Endodermal cell (in vitro differentiated cells): ENCODE data around the gene GRAPL. TPM values are rescaled to one million over a fixed set of nuclear protein-coding genes. Genes with fewer than 3 reads are reported as not detected.
"Not testable (repeated sequence)": the region's sequence is repeated elsewhere in the genome, so short reads cannot be mapped to it uniquely, and the experiment has no call there.

Source experiments
- DNase-seq: peaks from one replicate; pipeline ENCODE4 v3.0.0-alpha.2; 2017
- H3K27ac ChIP-seq: 2 replicates; pipeline ENCODE4 v1.5.1; 2013; ENCODE audit warnings: mild to moderate bottlenecking, low read depth, low read length, moderate library complexity
- H3K27me3 ChIP-seq: 2 replicates; pipeline ENCODE4 v1.6.1; 2013; ENCODE audit warnings: mild to moderate bottlenecking, low read length, moderate library complexity; ENCODE audit not compliant: insufficient read depth, control insufficient read depth, poor library complexity, severe bottlenecking
- H3K36me3 ChIP-seq: 2 replicates; pipeline ENCODE4 v1.7.0; 2013; ENCODE audit warnings: mild to moderate bottlenecking, low read length, moderate library complexity; ENCODE audit not compliant: control insufficient read depth, insufficient read depth
- H3K4me1 ChIP-seq: one replicate; pipeline ENCODE4 v1.7.0; 2013; ENCODE audit warnings: low read length; ENCODE audit not compliant: control insufficient read depth, insufficient read depth
- H3K4me3 ChIP-seq: 2 replicates; pipeline ENCODE4 v1.5.1; 2013; ENCODE audit warnings: mild to moderate bottlenecking, low read length, moderate library complexity
- H3K9ac ChIP-seq: 2 replicates; pipeline ENCODE4 v1.6.1; 2013; ENCODE audit warnings: mild to moderate bottlenecking, low read length, moderate library complexity; ENCODE audit not compliant: poor library complexity, severe bottlenecking; ENCODE audit errors: extremely low read depth
- H3K9me3 ChIP-seq: 2 replicates; pipeline ENCODE4 v1.6.1; 2013; ENCODE audit warnings: mild to moderate bottlenecking, low read length, moderate library complexity; ENCODE audit not compliant: control insufficient read depth
- H3K27ac Mint-ChIP-seq: 2 replicates; pipeline ENCODE4 v1.8.0; 2020; ENCODE audit warnings: mixed read lengths
- H3K27me3 Mint-ChIP-seq: 2 replicates; pipeline ENCODE4 v1.8.0; 2021; ENCODE audit warnings: mild to moderate bottlenecking, mixed read lengths; ENCODE audit not compliant: insufficient read depth
- H3K36me3 Mint-ChIP-seq: 2 replicates; pipeline ENCODE4 v1.8.0; 2020; ENCODE audit warnings: low read depth, mixed read lengths
- H3K4me1 Mint-ChIP-seq: 2 replicates; pipeline ENCODE4 v1.8.0; 2020; ENCODE audit warnings: mixed read lengths
- H3K4me3 Mint-ChIP-seq: 2 replicates; pipeline ENCODE4 v1.8.0; 2020; ENCODE audit warnings: mild to moderate bottlenecking, moderate library complexity, mixed read lengths
- H3K9me3 Mint-ChIP-seq: 2 replicates; pipeline ENCODE4 v1.8.0; 2020; ENCODE audit warnings: mild to moderate bottlenecking, mixed read lengths
- WGBS, 2 experiments: methylation state at CpG; one replicate each; pipeline versions ENCODE4 v1.1.5 to v1.1.7; 2013; ENCODE audit warnings: missing lambda C conversion rate in 2 of 2, mixed read lengths in 1 of 2; ENCODE audit not compliant: insufficient coverage in 1 of 2, insufficient read length in 1 of 2; 5-methylcytosine and 5-hydroxymethylcytosine counted together
- total RNA-seq, 2 donors: library from RNA; stranded (reverse); fragmentation: NEBNext Ultra II Directional in 1 of 2; extraction: Animal tissue kit (Norgen Biotek cat#: 25700) in 1 of 2; gene quantifications; 2 replicates in 1 of 2; 3 replicates in 1 of 2; pipeline ENCODE4 v1.2.1, GENCODE V29; 2021
- TF ChIP-seq, protein P1 (sequence below): fragments of 200-600 bp; sonication (generic); conservative IDR thresholded peaks from 2 replicates; pipeline ENCODE4 v1.5.0; 2021; ENCODE audit warnings: antibody characterized with exemption, mild to moderate bottlenecking

GRAPL gene
- total RNA-seq, 2 donors from 2014 or later, result 0.53 TPM; not detected in 1

DNA sequence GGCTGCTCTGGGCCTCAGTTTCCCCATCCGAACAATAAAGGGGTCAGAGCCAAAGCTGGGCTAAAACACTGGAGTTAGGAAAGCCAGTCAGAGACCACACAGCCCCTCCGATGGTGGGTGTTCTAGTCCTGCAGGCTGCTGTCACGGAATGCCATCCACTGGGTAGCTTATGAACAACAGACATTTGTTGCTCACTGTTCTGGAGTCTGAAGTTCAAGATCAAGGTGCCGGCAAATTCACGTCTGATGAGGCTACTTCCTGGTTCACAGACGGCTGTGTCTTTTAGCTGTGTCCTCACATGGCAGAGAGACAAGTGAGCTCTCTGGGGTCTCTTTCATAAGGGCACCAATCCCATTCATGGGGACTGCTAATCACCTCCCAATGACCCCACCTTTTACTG, 9.2 kb downstream of the GRAPL start:
- not testable (repeated sequence) for H3K9ac ChIP-seq, H3K27me3 Mint-ChIP-seq, H3K9me3 ChIP-seq, H3K4me3 ChIP-seq, DNase-seq, H3K4me3 Mint-ChIP-seq, H3K36me3 Mint-ChIP-seq, H3K4me1 ChIP-seq, H3K4me1 Mint-ChIP-seq, H3K9me3 Mint-ChIP-seq, H3K27me3 ChIP-seq, H3K27ac ChIP-seq, H3K27ac Mint-ChIP-seq, H3K36me3 ChIP-seq
- no CpG with 5 or more reads among the region's 6 CpGs for WGBS, 2 experiments

DNA sequence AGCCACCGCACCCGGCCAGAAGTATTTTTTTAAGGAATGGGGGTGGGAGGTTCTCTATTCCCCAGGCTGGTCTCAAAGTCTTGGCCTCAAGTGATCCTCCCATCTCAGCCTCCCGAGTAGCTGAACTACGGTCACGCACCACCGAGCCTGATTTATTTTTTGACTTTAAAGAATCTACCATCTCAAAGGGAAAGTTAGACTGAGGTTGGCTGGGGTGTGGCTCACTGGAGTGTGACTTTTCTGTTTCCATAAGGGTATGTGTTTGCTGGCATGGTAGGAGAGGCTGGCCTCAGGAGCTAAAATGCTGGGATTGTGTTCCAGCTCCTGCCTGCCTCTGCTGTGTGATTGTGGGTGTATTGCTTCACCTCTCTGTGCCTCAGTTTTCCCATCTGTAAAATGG, 10.6 kb downstream of the GRAPL start:
- not testable (repeated sequence) for H3K9me3 Mint-ChIP-seq, H3K36me3 Mint-ChIP-seq, H3K9me3 ChIP-seq, H3K9ac ChIP-seq, H3K27me3 Mint-ChIP-seq, H3K4me3 Mint-ChIP-seq, DNase-seq, H3K36me3 ChIP-seq, H3K4me3 ChIP-seq, H3K4me1 ChIP-seq, H3K27ac Mint-ChIP-seq, H3K27ac ChIP-seq, H3K4me1 Mint-ChIP-seq, H3K27me3 ChIP-seq
- WGBS, 2 experiments, result no CpG with 5 or more reads among the region's 6 CpGs

DNA sequence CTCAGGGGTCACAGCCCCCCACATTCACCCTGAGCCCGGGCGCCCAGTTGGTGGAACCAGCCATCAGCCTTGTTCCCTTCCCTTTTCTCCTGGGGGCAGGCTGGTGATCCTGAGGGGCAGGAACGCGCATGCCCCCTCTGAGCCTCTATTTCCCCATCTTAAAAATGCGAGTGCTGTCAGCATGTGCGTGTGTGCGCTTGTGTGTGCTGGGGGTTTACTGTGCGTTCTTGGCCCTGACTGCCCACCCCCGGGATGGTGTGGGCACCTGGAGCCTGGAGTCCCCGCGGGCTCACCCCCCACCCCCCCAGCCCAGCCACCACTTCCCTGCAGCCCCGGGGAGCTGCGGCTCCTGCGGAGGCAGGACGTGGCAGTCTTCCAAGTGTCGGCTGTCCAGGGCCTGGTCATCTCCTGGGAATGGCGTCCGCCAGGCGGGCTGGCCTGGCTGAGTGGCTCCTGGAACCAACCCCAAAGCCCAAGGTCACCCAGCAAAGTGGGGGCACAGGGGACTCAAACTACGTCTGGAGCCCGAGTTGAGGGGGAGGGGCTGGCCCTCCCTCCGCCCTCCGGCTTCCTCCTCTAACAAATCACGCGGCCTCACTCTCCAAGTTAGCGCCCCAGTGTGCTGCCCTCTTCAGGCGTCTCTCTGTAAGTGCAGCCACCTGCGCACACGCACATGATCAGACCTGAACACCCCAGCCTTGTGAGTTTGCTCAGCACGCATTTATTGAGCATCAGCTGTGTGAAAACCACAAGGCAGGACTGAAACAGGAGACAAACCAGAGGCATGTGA, 14.2 kb downstream of the GRAPL start:
- not testable (repeated sequence) for H3K9me3 ChIP-seq, H3K27me3 Mint-ChIP-seq, H3K4me3 ChIP-seq, H3K27ac Mint-ChIP-seq, H3K4me1 Mint-ChIP-seq, H3K4me1 ChIP-seq, H3K9me3 Mint-ChIP-seq, H3K36me3 ChIP-seq, H3K9ac ChIP-seq, H3K27me3 ChIP-seq, DNase-seq, H3K4me3 Mint-ChIP-seq, H3K27ac ChIP-seq, H3K36me3 Mint-ChIP-seq
- WGBS, 2 experiments, result 100% methylated on average over 2 of the region's 30 CpGs; no CpG with 5 or more reads in 1 of the 2 experiments

DNA sequence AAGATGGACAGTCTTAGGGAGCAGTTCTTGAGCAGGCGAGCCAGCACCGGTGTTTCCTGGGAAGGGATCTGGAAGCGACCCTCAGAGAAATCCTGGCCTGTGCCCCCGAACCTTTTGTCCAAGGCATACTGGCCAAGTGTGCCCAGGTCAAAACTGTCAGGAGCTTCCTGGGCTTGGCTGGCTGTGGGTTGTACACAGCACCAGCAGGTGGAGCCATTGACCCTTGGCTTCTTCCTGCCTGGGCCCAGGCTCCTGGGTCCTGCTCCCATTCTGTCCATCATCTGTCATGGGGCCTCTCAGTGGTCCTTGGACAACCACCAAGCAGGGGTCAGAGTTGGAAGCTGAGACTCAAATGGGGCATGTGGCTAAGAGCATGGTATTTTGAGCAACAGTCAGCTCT, 15.0 kb downstream of the GRAPL start:
- H3K9me3 Mint-ChIP-seq, H3K36me3 ChIP-seq, H3K9ac ChIP-seq, H3K27me3 ChIP-seq, H3K4me3 Mint-ChIP-seq, H3K9me3 ChIP-seq, H3K36me3 Mint-ChIP-seq, H3K4me3 ChIP-seq, H3K27ac ChIP-seq, DNase-seq, H3K4me1 Mint-ChIP-seq, H3K27ac Mint-ChIP-seq, H3K27me3 Mint-ChIP-seq, H3K4me1 ChIP-seq: not testable (repeated sequence)
- TF ChIP-seq, protein P1, sequence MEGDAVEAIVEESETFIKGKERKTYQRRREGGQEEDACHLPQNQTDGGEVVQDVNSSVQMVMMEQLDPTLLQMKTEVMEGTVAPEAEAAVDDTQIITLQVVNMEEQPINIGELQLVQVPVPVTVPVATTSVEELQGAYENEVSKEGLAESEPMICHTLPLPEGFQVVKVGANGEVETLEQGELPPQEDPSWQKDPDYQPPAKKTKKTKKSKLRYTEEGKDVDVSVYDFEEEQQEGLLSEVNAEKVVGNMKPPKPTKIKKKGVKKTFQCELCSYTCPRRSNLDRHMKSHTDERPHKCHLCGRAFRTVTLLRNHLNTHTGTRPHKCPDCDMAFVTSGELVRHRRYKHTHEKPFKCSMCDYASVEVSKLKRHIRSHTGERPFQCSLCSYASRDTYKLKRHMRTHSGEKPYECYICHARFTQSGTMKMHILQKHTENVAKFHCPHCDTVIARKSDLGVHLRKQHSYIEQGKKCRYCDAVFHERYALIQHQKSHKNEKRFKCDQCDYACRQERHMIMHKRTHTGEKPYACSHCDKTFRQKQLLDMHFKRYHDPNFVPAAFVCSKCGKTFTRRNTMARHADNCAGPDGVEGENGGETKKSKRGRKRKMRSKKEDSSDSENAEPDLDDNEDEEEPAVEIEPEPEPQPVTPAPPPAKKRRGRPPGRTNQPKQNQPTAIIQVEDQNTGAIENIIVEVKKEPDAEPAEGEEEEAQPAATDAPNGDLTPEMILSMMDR, result peak; percentile 51
- WGBS, 2 experiments, result no CpG with 5 or more reads among the region's 4 CpGs

DNA sequence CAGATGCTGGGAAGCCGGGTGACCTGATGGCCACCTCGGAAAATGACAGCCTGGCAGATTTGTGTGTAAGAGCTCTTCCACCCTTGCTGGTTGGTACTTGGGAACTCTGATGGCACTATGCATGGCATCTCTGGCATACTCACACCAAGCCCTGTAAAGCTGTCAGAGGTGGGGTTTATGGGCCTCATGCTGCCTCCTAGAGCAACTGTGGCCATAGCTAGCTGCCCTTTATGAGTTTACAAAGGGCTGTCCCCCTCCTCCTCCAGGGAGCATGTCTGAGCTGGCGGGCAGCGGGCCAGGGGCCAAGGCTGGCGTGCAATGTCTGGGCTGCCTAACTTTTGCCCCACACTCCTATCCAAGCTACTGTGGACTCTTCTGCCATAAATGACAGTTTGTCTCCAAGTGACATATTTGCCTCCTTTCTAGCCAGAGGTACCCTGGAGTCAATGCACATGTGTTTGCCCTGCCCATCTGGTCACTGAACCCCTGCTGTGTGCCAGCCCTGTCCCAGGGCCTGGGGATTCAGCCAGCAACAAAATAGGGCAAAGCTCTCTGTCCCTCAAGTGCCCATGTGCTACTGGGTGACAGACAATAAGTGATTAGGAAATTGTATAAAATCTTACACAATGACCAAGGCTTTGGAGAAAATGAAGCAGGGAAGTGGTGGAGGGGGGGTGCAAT, 15.8 kb downstream of the GRAPL start:
- H3K4me1 ChIP-seq, H3K27me3 ChIP-seq, H3K36me3 ChIP-seq, H3K4me1 Mint-ChIP-seq, H3K27me3 Mint-ChIP-seq, H3K4me3 Mint-ChIP-seq, H3K9ac ChIP-seq, H3K4me3 ChIP-seq, H3K27ac Mint-ChIP-seq, H3K9me3 ChIP-seq, DNase-seq, H3K9me3 Mint-ChIP-seq, H3K36me3 Mint-ChIP-seq, H3K27ac ChIP-seq: not testable (repeated sequence)
- no CpG with 5 or more reads among the region's 5 CpGs for WGBS, 2 experiments

DNA sequence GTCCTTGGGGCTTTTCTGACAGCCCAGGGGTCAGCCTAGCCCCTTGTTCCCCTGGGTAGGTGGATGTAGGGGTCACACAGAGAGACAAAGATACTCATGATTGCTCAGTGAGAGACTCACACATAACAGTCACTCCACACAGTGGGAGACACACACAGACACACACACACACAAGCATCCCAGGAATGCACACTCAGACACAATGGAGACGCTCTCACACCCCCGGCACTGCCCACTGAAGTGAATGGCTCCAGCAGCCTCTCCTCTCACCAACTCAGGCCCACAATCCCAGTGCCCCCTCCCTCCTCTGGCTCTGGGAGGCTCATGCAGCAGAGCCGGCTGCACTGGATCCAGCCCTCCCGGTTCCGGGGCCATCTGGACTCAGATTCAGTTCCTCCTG, 17.0 kb downstream of the GRAPL start:
- not testable (repeated sequence) for H3K4me1 Mint-ChIP-seq, H3K9me3 Mint-ChIP-seq, H3K4me3 ChIP-seq, H3K4me3 Mint-ChIP-seq, H3K36me3 Mint-ChIP-seq, H3K9me3 ChIP-seq, H3K27ac ChIP-seq, H3K27me3 Mint-ChIP-seq, H3K4me1 ChIP-seq, H3K27me3 ChIP-seq, H3K9ac ChIP-seq, DNase-seq, H3K27ac Mint-ChIP-seq, H3K36me3 ChIP-seq
- no CpG with 5 or more reads among the region's 5 CpGs for WGBS, 2 experiments
